GM21529 (cell line): ENCODE measurements around the gene TK2.

ENCODE experiments used
- ATAC-seq: cut with Tn5 transposase; IDR thresholded peaks from one replicate; pipeline ENCODE4 v1.9.1; 2021; ENCODE audit not compliant: unreplicated experiment

Gene TK2

GRCh38 chr16:66485376-66485775 lies 64.5 kb downstream of the TK2 start:
- no peak for ATAC-seq

GRCh38 chr16:66484453-66485213 lies 65.3 kb downstream of the TK2 start:
- no peak for ATAC-seq

- ATAC-seq, result peak; percentile 71
Measured at GRCh38 chr16:66483689-66484452, 66.1 kb downstream of the TK2 start.

DNA sequence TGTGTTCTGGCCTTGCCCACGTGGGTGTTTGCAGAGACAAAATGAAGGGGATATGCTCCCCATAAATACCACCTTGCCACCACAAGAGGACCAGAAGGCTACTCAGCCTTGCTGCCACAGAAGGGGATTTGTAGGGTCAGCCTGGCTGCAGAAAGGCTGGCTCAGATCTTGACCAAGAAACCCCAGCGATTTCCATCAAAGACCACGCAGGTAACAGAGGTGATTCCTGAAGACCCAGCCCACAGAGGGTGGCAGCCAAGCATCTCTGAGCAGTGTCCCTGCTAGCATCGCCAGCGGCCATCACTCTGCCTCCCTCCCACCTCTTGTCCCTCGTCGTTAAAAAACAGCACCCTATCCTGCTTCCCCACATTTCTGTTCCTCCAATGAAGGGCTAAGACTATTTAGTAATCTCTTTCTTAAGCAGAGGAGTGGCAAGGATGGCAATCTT lies 68.0 kb downstream of the TK2 start:
- ATAC-seq, result no peak

DNA sequence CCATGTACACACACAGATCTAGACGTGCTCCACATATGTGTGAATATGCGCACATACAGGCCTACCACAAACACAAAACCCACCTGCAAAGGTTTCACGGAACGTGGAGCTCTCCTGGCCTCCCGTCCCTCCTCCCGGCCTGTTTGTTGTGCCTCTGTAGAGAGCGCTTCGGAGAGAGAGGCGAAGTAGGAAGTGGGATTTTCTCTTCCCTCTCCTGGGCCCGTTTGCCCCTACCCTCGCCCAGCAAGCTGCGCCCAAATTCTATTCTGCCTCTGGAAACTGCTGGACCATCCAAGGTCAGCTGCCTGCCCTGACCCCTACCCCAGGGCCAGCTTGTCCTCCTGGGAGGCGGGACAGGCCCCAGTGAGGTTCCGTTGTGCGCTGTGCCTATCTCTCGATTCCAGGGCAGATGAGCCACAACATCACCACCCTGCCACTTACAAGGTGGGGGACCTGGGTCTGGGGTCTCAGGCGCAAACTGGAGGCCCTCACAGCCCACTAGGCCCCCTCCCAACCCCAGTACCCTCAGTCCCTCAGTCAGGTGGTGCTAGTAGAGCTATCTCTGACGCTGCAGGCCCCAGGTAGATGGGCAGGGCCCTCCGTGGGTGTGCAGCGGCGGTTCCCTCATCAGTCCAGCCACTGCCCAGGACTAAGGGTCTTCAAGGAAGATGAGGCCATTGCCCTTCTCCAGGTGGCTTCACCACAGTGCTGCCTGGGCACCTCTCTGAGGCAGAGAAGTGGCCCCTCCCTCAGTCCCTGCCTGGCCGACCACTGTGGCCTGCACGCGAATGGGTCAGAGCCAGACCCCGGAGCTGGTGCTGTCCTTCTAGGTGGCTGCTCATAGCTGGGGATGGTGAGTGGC lies 68.6 kb downstream of the TK2 start:
- no peak for ATAC-seq

GRCh38 chr16:66480265-66481080 lies 69.4 kb downstream of the TK2 start:
- no peak for ATAC-seq

- no peak for ATAC-seq
Measured at GRCh38 chr16:66479661-66480264, 70.2 kb downstream of the TK2 start.

DNA sequence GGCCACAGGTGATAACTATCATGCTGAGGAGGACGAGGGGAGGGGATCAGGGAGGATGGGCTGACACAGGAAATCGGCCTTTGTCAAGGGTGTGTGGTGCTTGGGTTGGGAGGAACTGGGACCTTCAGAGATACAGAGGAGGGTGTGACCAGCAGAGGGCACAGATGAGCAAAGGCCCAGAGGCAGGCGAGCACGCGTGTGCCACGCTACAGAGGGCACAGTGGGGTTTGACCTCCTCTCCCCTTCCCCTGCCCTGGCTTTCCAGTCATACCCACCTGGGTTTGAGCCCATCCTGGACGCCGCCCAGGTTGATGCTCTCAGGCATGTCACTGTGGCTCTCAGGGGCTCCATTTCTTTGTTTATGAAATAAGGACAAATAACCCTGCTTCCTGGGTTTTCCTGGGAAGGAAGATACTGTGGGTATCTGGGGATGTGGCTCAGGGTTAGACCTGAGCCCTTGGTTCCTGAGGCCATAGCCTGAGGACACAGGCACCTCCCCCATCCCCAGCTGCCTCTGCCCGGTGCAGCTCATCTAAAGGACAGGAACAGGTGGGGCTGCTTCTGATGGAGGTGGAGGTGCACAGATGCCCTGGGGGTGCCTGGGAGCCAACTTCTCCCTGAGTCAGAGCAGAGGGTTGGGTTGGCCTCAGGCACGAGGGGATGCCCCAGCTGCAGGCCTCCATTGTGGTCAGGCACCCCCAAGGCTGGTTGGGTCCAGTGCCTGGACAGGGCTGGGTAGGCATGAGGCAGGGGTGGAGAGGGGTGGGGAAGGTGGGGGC lies 71.0 kb downstream of the TK2 start:
- peak; percentile 67 for ATAC-seq

GRCh38 chr16:66477028-66477515 lies 72.8 kb downstream of the TK2 start:
- no peak for ATAC-seq

- ATAC-seq, result no peak
Measured at GRCh38 chr16:66476328-66477027, 73.4 kb downstream of the TK2 start.

DNA sequence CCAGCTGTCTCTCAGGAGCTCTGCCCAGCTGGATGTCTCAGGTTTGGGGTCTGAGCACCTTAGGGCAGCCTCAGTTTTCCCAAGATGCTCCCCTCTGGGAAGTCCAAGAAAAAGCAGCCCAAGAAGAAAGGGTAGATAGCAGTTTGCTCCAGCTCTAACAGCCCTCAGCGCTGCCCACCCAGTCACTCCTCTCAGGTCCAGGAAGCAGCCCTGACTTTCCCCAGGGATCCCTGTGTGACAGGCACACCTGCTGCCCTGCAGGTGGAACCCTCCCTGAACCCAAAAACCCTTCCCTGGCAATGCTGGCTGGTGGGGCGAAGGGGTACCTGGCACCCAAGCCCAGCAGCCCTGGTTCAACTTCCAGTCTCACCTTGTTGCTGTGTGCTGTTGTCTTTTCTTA lies 74.7 kb downstream of the TK2 start:
- ATAC-seq, result no peak

DNA sequence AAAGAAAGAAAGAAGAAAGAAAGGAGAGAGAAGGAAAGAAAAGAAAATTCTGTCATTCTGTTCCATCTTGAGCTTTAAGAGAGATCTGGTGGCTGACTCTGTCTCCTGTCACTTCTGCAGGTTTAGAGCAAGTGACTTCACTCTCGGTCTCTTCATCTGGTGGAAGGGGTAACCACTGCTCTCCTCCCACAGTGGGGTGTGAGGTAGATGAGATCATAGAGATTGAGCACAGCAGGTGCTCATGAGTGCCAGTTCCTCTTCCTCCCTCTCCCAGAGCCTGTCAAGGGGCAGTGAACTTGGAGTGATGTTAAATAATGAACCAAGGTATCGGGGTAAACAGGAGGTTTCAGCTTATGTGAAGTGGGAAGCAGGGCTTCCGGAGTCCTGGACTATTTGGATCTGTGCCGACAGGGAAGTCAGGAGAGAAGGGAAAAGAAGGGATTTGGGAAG lies 75.1 kb downstream of the TK2 start:
- ATAC-seq, result peak; percentile 76

DNA sequence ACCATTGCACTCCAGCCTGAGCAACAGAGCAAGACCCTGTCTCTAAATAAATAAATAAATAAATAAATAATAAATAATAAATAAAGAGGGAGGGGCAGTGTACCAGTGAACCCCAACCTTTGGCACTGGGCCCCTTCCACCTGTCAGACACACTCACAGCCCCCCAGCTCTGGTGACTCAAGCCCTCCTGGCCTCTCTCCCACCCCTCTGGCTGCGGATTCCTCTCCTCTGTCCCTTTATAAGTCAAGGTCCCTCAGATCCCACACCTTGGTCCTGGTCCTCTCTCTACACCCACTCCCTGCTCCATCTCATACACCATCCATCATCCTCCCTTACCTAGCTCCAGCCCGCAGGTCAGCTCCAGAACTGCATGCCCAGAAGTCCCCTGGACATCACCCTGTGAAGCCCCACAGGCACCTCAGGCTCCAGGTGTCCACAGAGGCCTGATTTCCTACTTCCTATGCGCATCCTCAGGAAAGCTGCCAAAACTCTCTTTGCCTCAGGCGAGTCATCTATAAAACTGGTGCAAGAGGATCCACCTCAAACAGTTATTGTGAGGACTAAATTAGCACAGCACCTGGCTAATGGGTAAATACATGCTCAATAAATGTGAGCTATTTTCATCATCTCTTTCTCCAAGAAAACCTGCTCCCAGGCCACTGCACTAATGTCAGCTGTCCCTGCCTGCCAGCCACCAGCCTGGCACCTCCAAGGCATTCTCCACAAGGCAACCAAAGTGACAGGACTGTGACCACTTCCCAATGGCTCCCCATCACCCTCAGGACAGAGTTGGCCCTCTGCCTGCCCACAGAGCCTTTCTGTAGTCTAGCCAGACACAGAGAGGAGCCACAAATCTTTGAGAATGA lies 76.0 kb downstream of the TK2 start:
- no peak for ATAC-seq

DNA sequence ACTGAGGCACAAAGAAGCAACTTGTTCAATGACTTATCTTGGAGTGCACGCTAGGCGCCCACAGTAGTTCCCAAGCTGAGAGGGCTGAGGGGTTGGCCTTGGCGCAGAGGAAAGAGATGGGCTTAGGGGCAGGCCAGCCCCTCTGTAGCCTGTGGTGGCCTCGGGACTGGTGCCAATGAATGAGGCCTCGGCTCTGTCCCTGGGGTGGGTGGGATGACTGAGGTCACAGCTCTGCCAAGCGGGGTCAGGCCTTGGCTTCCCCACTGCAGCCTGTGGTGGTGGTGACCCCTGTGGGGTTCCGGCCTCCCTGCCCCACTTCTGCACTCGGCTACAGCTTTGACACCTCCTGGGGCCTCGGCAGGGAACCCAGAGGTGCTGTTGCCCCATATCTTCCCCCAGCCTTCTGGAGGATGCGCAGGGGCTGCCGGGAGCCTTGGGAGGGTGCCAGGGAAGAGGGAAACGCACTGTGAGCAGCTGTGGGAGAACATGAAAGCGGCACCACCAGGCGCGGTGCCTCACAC lies 76.8 kb downstream of the TK2 start:
- no peak for ATAC-seq

GRCh38 chr16:66471716-66472393 lies 78.1 kb downstream of the TK2 start:
- no peak for ATAC-seq

DNA sequence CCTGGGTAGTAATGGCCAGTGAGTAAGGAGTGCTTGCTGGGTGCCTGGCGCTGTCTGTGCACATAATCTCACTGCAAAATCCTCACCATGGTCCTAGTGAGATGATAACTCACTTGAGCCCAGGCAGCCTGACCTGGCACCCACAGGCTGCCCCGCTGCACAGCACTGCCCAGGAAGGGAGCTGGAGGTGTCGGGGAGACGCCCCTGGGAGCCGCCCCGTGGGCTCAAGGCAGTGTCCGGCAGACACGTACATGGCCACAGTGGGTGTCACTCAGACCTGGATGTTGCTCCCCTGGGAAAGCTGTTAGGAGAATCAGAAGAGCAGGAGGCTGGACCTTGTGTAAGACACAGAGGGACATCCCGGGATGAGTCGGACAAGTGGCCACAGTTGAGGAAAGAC lies 78.7 kb downstream of the TK2 start:
- no peak for ATAC-seq

DNA sequence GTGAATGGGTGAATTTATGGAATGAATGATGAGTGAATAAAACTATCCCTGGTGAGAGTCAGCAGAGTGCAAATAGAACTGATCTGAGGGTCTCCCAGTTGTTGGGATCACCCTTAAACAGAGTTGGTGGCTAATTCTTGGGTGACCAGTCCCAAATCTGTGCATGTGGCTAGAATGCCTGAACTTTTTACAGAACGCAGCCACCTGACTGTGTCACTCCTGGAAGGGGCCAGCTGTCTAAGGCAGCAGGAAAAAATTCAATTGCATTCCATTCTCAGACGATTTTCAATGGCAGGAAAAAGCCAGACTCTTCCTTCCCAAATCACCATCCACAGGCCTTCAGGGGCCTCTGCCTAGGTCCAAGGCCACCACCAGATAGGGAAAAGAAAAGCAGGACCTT lies 79.4 kb downstream of the TK2 start:
- no peak for ATAC-seq
